AML-193 (cell line): ENCODE measurements around the gene GLIS1.
"Not testable (repeated sequence)": the region's sequence is repeated elsewhere in the genome, so short reads cannot be mapped to it uniquely, and the experiment has no call there.

Experiments used
- DNase-seq, 2 experiments: peaks; one replicate each; lab custom pipeline; 2025; lab: John Stamatoyannopoulos, UW

Gene GLIS1

GRCh38 chr1:53654216-53655210 lies 84.5 kb downstream of the GLIS1 start:
- no peak for DNase-seq

GRCh38 chr1:53653631-53654030 lies 85.3 kb downstream of the GLIS1 start:
- no peak for DNase-seq

- DNase-seq: no peak
Measured at GRCh38 chr1:53653200-53653575, 85.8 kb downstream of the GLIS1 start.

GRCh38 chr1:53652441-53653199 lies 86.3 kb downstream of the GLIS1 start:
- DNase-seq: no peak

GRCh38 chr1:53651356-53651755 lies 87.6 kb downstream of the GLIS1 start:
- no peak for DNase-seq

- DNase-seq: no peak
Measured at GRCh38 chr1:53648516-53648915, 90.4 kb downstream of the GLIS1 start.

GRCh38 chr1:53647915-53648314 lies 91.0 kb downstream of the GLIS1 start:
- DNase-seq: not testable (repeated sequence)

- no peak for DNase-seq
Measured at GRCh38 chr1:53646732-53647131, 92.2 kb downstream of the GLIS1 start.

- no peak for DNase-seq
Measured at GRCh38 chr1:53645690-53646078, 93.3 kb downstream of the GLIS1 start.

GRCh38 chr1:53644909-53645689 lies 93.9 kb downstream of the GLIS1 start:
- DNase-seq: no peak

GRCh38 chr1:53644496-53644895 lies 94.5 kb downstream of the GLIS1 start:
- no peak for DNase-seq

GRCh38 chr1:53643881-53644390 lies 95.0 kb downstream of the GLIS1 start:
- no peak for DNase-seq

- no peak for DNase-seq
Measured at GRCh38 chr1:53643041-53643880, 95.7 kb downstream of the GLIS1 start.

GRCh38 chr1:53642607-53643006 lies 96.4 kb downstream of the GLIS1 start:
- no peak for DNase-seq

GRCh38 chr1:53642215-53642555 lies 96.8 kb downstream of the GLIS1 start:
- no peak for DNase-seq

- DNase-seq: no peak
Measured at GRCh38 chr1:53641481-53642214, 97.3 kb downstream of the GLIS1 start.

- DNase-seq: no peak
Measured at GRCh38 chr1:53640701-53641075, 98.3 kb downstream of the GLIS1 start.

- no peak for DNase-seq
Measured at GRCh38 chr1:53639996-53640700, 98.8 kb downstream of the GLIS1 start.

GRCh38 chr1:53639251-53639763 lies 99.7 kb downstream of the GLIS1 start:
- DNase-seq: no peak
